ENCODE measurements around the gene TNFRSF1B. TPM values are rescaled to one million over a fixed set of nuclear protein-coding genes. Genes with fewer than 3 reads are reported as not detected.

TNFRSF1B gene
- polyA plus RNA-seq, 1 donor (not counting 4 experiments of a cell fraction or from before 2014, with no cell fraction given) = 0.04 TPM

- Histone ChIP-seq H3K4me1 (ENCODE audit: control insufficient read depth, extremely low read depth, insufficient read depth, low read length) (peaks cover 18% of the 10 kb centered on the region), H3K4me3 (ENCODE audit: control insufficient read depth in 2 of 3, extremely low read depth in 1 of 3, insufficient read depth in 2 of 3, low read depth in 1 of 3, low read length in 3 of 3) (peak within 1 kb of the TSS; percentile 91 to 98 (median 93)), H3K9ac (ENCODE audit: control insufficient read depth, extremely low read depth, insufficient read depth, low read length) (peak within 1 kb of the TSS; percentile 92), H4K20me1 (ENCODE audit: control insufficient read depth, extremely low read depth, insufficient read depth, low read length) (no peaks in the 10 kb centered on the region), H3K79me2 (ENCODE audit: control insufficient read depth, insufficient read depth, low read length) (peaks cover 35% of the 10 kb centered on the region), H3K4me2 (ENCODE audit: control insufficient read depth, extremely low read depth, insufficient read depth, low read depth, low read length) (peak within 1 kb of the TSS; percentile 100), H3K27ac (ENCODE audit: control insufficient read depth, insufficient read depth, low read length) (peak within 1 kb of the TSS; percentile 92), H3K27me3 (ENCODE audit: control insufficient read depth, extremely low read depth, insufficient read depth, low read length) (no peaks in the 10 kb centered on the region), H3K9me1 (ENCODE audit: control insufficient read depth, extremely low read depth, insufficient read depth, low read length) (no peaks in the 10 kb centered on the region), H3K36me3 (ENCODE audit: control insufficient read depth in 2 of 2, extremely low read depth in 1 of 2, insufficient read depth in 2 of 2, low read length in 2 of 2) (peaks cover 0 to 2% of the 10 kb centered on the region in 2 experiments), H3K9me3 (ENCODE audit: control insufficient read depth, low read depth, low read length) (no peaks in the 10 kb centered on the region), H2AFZ (ENCODE audit: control insufficient read depth, low read length) (peak within 1 kb of the TSS; percentile 91)
- no peak for DNase-seq (ENCODE audit: low read depth, low spot score)
- TF ChIP-seq CTCF (optimal IDR thresholded peaks at IDR 0.05 in 1 of 3, IDR thresholded peaks at IDR 0.05 in 1 of 3, conservative IDR thresholded peaks at IDR 0.05 in 1 of 3; ENCODE audit: extremely low read depth in 1 of 3, insufficient read depth in 2 of 3, low read length in 3 of 3) = peak; percentile 67 to 93 (median 91)
- no peak for TF ChIP-seq EZH2 (IDR thresholded peaks at IDR 0.05; ENCODE audit: low read length)
- dilution Hi-C loops (cut with MboI; ENCODE audit: extremely low pct_ligation_motif_present, low sequenced_read_pairs) = no loop called here
- FAIRE-seq = no peak
These were observed 63.2 kb downstream of the TNFRSF1B start, which contains the start of gene VPS13D for GRCh38 chr1:12229835-12230548. VPS13D (plus strand) TSS chr1:12230030; CDS start chr1:12234267, 4,237 bp downstream.

GRCh38 chr1:12230549-12231275, 63.9 kb downstream of the TNFRSF1B start:
- no peaks in the 10 kb centered on the region for H3K9me3 ChIP-seq (ENCODE audit: control insufficient read depth, low read depth, low read length)
- H3K4me1 ChIP-seq (ENCODE audit: control insufficient read depth, extremely low read depth, insufficient read depth, low read length) = peaks cover 18% of the 10 kb centered on the region
- no peaks in the 10 kb centered on the region for H4K20me1 ChIP-seq (ENCODE audit: control insufficient read depth, extremely low read depth, insufficient read depth, low read length)
- peaks cover 39% of the 10 kb centered on the region for H3K79me2 ChIP-seq (ENCODE audit: control insufficient read depth, insufficient read depth, low read length)
- peaks cover 0 to 5% of the 10 kb centered on the region in 2 experiments for H3K36me3 ChIP-seq (ENCODE audit: control insufficient read depth in 2 of 2, extremely low read depth in 1 of 2, insufficient read depth in 2 of 2, low read length in 2 of 2)
- no peaks in the 10 kb centered on the region for H3K9me1 ChIP-seq (ENCODE audit: control insufficient read depth, extremely low read depth, insufficient read depth, low read length)
- DNase-seq (ENCODE audit: low read depth, low spot score) = no peak
- FAIRE-seq = no peak
- peak overlapping the region; percentile 100 for H3K4me2 ChIP-seq (ENCODE audit: control insufficient read depth, extremely low read depth, insufficient read depth, low read depth, low read length)
- H3K4me3 ChIP-seq (ENCODE audit: control insufficient read depth in 2 of 3, extremely low read depth in 1 of 3, insufficient read depth in 2 of 3, low read depth in 1 of 3, low read length in 3 of 3) = peak overlapping the region; percentile 91 to 98 (median 93)
- H3K27ac ChIP-seq (ENCODE audit: control insufficient read depth, insufficient read depth, low read length) = peak overlapping the region; percentile 92
- TF ChIP-seq CTCF (optimal IDR thresholded peaks at IDR 0.05 in 1 of 3, IDR thresholded peaks at IDR 0.05 in 1 of 3, conservative IDR thresholded peaks at IDR 0.05 in 1 of 3; ENCODE audit: extremely low read depth in 1 of 3, insufficient read depth in 2 of 3, low read length in 3 of 3) (no peak), EZH2 (IDR thresholded peaks at IDR 0.05; ENCODE audit: low read length) (no peak)
- dilution Hi-C loops (cut with MboI; ENCODE audit: extremely low pct_ligation_motif_present, low sequenced_read_pairs) = no loop called here
- peak overlapping the region; percentile 92 for H3K9ac ChIP-seq (ENCODE audit: control insufficient read depth, extremely low read depth, insufficient read depth, low read length)
- H3K27me3 ChIP-seq (ENCODE audit: control insufficient read depth, extremely low read depth, insufficient read depth, low read length) = no peaks in the 10 kb centered on the region
- peak overlapping the region; percentile 30 for H2AFZ ChIP-seq (ENCODE audit: control insufficient read depth, low read length)

Measured in keratinocyte (primary cell).